Erythroblast (primary cell): ENCODE measurements around the gene PBX1.

ENCODE experiments used
- GATA1 ChIP-seq: IDR thresholded peaks from 2 replicates; pipeline ENCODE4 v1.6.1; 2011; ENCODE audit warnings: low read depth, mild to moderate bottlenecking, control low read depth, low read length, moderate library complexity
- POLR2A ChIP-seq: IDR thresholded peaks from 2 replicates; pipeline ENCODE4 v1.6.1; 2011; ENCODE audit warnings: mild to moderate bottlenecking, low read length

- TF ChIP-seq POLR2A (no peak), GATA1 (no peak)
These were observed 207.2 kb downstream of the PBX1 start for GRCh38 chr1:164765992-164766720.
